GM04504 (cell line): ENCODE data around the gene BMPER.
A peak's percentile ranks its signal among the peaks of the same experiment; 100 is the strongest.

Experiments
- DNase-seq: peaks from one replicate; pipeline ENCODE4 v3.0.0-alpha.2; 2012; ENCODE audit warnings: low read depth

Gene BMPER

GRCh38 chr7:33923440-33924229, 18.3 kb downstream of the BMPER start:
- DNase-seq: no peak

- DNase-seq: peak; percentile 42
Observed at GRCh38 chr7:33926535-33926934, 21.2 kb downstream of the BMPER start.

GRCh38 chr7:33928986-33929385, 23.6 kb downstream of the BMPER start:
- DNase-seq: no peak

GRCh38 chr7:33932221-33932620, 26.9 kb downstream of the BMPER start:
- DNase-seq: no peak

- DNase-seq: peak; percentile 90
Observed at GRCh38 chr7:33932832-33933468, 27.6 kb downstream of the BMPER start.

GRCh38 chr7:33933611-33934281, 28.4 kb downstream of the BMPER start:
- DNase-seq: peak; percentile 87

GRCh38 chr7:33934391-33934790, 29.1 kb downstream of the BMPER start:
- no peak for DNase-seq

- no peak for DNase-seq
Observed at GRCh38 chr7:33936503-33936902, 31.2 kb downstream of the BMPER start.

GRCh38 chr7:33937871-33938270, 32.5 kb downstream of the BMPER start:
- DNase-seq: no peak

- no peak for DNase-seq
Observed at GRCh38 chr7:33939121-33939520, 33.8 kb downstream of the BMPER start.

GRCh38 chr7:33940503-33940902, 35.2 kb downstream of the BMPER start:
- DNase-seq: no peak

GRCh38 chr7:33941418-33941817, 36.1 kb downstream of the BMPER start:
- DNase-seq: no peak

- DNase-seq: no peak
Observed at GRCh38 chr7:33946094-33946699, 40.9 kb downstream of the BMPER start.

GRCh38 chr7:33950047-33950714, 44.8 kb downstream of the BMPER start:
- DNase-seq: no peak

GRCh38 chr7:33952824-33953223, 47.5 kb downstream of the BMPER start:
- no peak for DNase-seq

GRCh38 chr7:33958104-33958503, 52.8 kb downstream of the BMPER start:
- DNase-seq: no peak

GRCh38 chr7:33959676-33960075, 54.3 kb downstream of the BMPER start:
- no peak for DNase-seq

- peak; percentile 49 for DNase-seq
Observed at GRCh38 chr7:33961948-33962347, 56.6 kb downstream of the BMPER start.

- DNase-seq: no peak
Observed at GRCh38 chr7:33964417-33965182, 59.3 kb downstream of the BMPER start.

- no peak for DNase-seq
Observed at GRCh38 chr7:33965183-33965744, 59.9 kb downstream of the BMPER start.

- DNase-seq: no peak
Observed at GRCh38 chr7:33968591-33968990, 63.3 kb downstream of the BMPER start.
